Tibial artery (tissue), 4 donors: ENCODE data around the gene VASN.

ENCODE experiments used
- DNase-seq, 2 donors: peaks; one replicate each; pipeline ENCODE4 v3.0.0-alpha.2; 2019
- H3K27ac ChIP-seq, 2 donors: fragments of 200-600 bp; sonication (generic) in 1 of 2; 1 replicate in 1 of 2; 2 replicates in 1 of 2; pipeline ENCODE4 v1.5.1; 2018 to 2019; ENCODE audit warnings: mild to moderate bottlenecking in 1 of 2
- H3K27me3 ChIP-seq, 2 donors: fragments of 200-600 bp; sonication (generic) in 1 of 2; one replicate each; pipeline versions ENCODE4 v1.5.1 to v1.6.0; 2016 to 2019
- H3K36me3 ChIP-seq, 3 donors: fragments of 200-600 bp; sonication (generic) in 2 of 3; one replicate each; pipeline ENCODE4 v1.5.1; 2016 to 2019; ENCODE audit warnings: mild to moderate bottlenecking in 2 of 3
- H3K4me1 ChIP-seq, 4 donors: fragments of 200-600 bp; sonication (generic) in 2 of 4; 1 replicate in 3 of 4; 2 replicates in 1 of 4; pipeline ENCODE4 v1.5.1; 2016 to 2019
- H3K4me3 ChIP-seq, 2 donors: fragments of 200-600 bp; sonication (generic) in 1 of 2; 1 replicate in 1 of 2; 2 replicates in 1 of 2; pipeline ENCODE4 v1.5.1; 2018 to 2019; ENCODE audit warnings: mild to moderate bottlenecking in 2 of 2
- H3K9me3 ChIP-seq, 3 donors: fragments of 200-600 bp; sonication (generic) in 1 of 3; one replicate each; pipeline ENCODE4 v1.5.1; 2016 to 2019
- CTCF ChIP-seq, 2 experiments: fragments of 200-600 bp in 1 of 2; fragments of 450-650 bp in 1 of 2; IDR thresholded peaks; one replicate each; pipeline ENCODE4 v1.5.1; 2017 to 2019; ENCODE audit warnings: antibody characterized with exemption in 2 of 2, mild to moderate bottlenecking in 1 of 2, moderate library complexity in 1 of 2
- intact Hi-C: fragments of 100-400 bp; cut with DNase I; formaldehyde crosslinking; loops from one replicate; pipeline ENCODE4 v1.15.0; 2023; ENCODE audit warnings: low total_unique reads

The VASN gene

GRCh38 chr16:4381072-4381934 lies 9.7 kb downstream of the VASN start:
- Histone ChIP-seq H3K4me3 (peak overlapping the region; percentile 5 to 16), H3K9me3 (no peaks in the 10 kb centered on the region), H3K4me1 (peaks cover 21 to 100% (median 98%) of the 10 kb centered on the region in 4 donors), H3K36me3 (peaks cover 19 to 50% (median 50%) of the 10 kb centered on the region in 3 donors), H3K27me3 (no peaks in the 10 kb centered on the region), H3K27ac (peak overlapping the region; percentile 90 to 93)
- no peak for TF ChIP-seq CTCF (IDR thresholded peaks at IDR 0.05)
- intact Hi-C loops = no loop called here
- DNase-seq = peak in 1 of 2 donors; percentile 90

GRCh38 chr16:4381935-4382794 lies 10.5 kb downstream of the VASN start:
- Histone ChIP-seq H3K4me1 (peaks cover 21 to 100% (median 98%) of the 10 kb centered on the region in 4 donors), H3K4me3 (no peak overlapping the region), H3K9me3 (no peaks in the 10 kb centered on the region), H3K27me3 (no peaks in the 10 kb centered on the region), H3K27ac (peak overlapping the region; percentile 90 to 93), H3K36me3 (peaks cover 19 to 50% (median 50%) of the 10 kb centered on the region in 3 donors)
- TF ChIP-seq CTCF (IDR thresholded peaks at IDR 0.05) = no peak
- peak in 1 of 2 donors; percentile 74 for DNase-seq
- intact Hi-C loops = no loop called here

- DNase-seq = peak in 1 of 2 donors; percentile 80
- intact Hi-C loops = no loop called here
- Histone ChIP-seq H3K4me3 (no peak overlapping the region), H3K27me3 (no peaks in the 10 kb centered on the region), H3K36me3 (peaks cover 19 to 50% (median 49%) of the 10 kb centered on the region in 3 donors), H3K27ac (peak overlapping the region; percentile 90 to 93), H3K4me1 (peaks cover 16 to 100% (median 98%) of the 10 kb centered on the region in 4 donors), H3K9me3 (no peaks in the 10 kb centered on the region)
- no peak for TF ChIP-seq CTCF (IDR thresholded peaks at IDR 0.05)
These were observed 11.2 kb downstream of the VASN start for GRCh38 chr16:4382795-4383357.

- H3K4me3 ChIP-seq = no peak overlapping the region
- H3K9me3 ChIP-seq = no peaks in the 10 kb centered on the region
- DNase-seq = peak in 1 of 2 donors; percentile 74
- intact Hi-C loops = no loop called here
- H3K27ac ChIP-seq = peak overlapping the region; percentile 90 to 93
- TF ChIP-seq CTCF (IDR thresholded peaks at IDR 0.05) = no peak
- H3K36me3 ChIP-seq = peaks cover 19 to 45% (median 44%) of the 10 kb centered on the region in 3 donors
- peaks cover 8 to 100% (median 98%) of the 10 kb centered on the region in 4 donors for H3K4me1 ChIP-seq
- H3K27me3 ChIP-seq = no peaks in the 10 kb centered on the region
These were observed 12.2 kb downstream of the VASN start for GRCh38 chr16:4383591-4384444.
